Nephron (organoid): ENCODE measurements around the gene TEKTIP1.

Experiments used
- H3K27ac Mint-ChIP-seq, 3 experiments: 2 replicates each; pipeline ENCODE4 v1.8.0; 2020; ENCODE audit warnings: mixed read lengths in 3 of 3, mild to moderate bottlenecking in 2 of 3, moderate library complexity in 1 of 3
- H3K27me3 Mint-ChIP-seq: 2 replicates; pipeline ENCODE4 v1.8.0; 2021; ENCODE audit warnings: low read depth, mild to moderate bottlenecking, moderate library complexity, mixed read lengths
- H3K36me3 Mint-ChIP-seq: 2 replicates; pipeline ENCODE4 v1.8.0; 2020; ENCODE audit warnings: low read depth, mixed read lengths
- H3K4me1 Mint-ChIP-seq: 2 replicates; pipeline ENCODE4 v1.8.0; 2020; ENCODE audit warnings: mixed read lengths
- H3K4me3 Mint-ChIP-seq, 3 experiments: 2 replicates each; pipeline ENCODE4 v1.8.0; 2020; ENCODE audit warnings: mild to moderate bottlenecking in 3 of 3, mixed read lengths in 3 of 3, moderate library complexity in 2 of 3
- H3K9me3 Mint-ChIP-seq: 2 replicates; pipeline ENCODE4 v1.8.0; 2020; ENCODE audit warnings: mixed read lengths
- CTCF ChIP-seq, 3 experiments: fragments of 200-600 bp; sonication (generic); IDR thresholded peaks; one replicate each; pipeline ENCODE4 v1.5.0; 2021; ENCODE audit warnings: antibody characterized with exemption in 3 of 3; ENCODE audit not compliant: unreplicated experiment in 3 of 3

TEKTIP1 gene

GRCh38 chr19:3538965-3539755, at the start of gene TEKTIP1:
Gene TEKTIP1, plus strand, starts transcription at chr19:3539174. Its CDS starts 4 bp downstream, at chr19:3539178.
- Mint-ChIP-seq H3K9me3 (no peaks in the 10 kb centered on the region), H3K36me3 (peaks cover 10% of the 10 kb centered on the region), H3K4me3 (no peak within 1 kb of the TSS), H3K27me3 (no peaks in the 10 kb centered on the region), H3K27ac (peak within 1 kb of the TSS in 1 of 3 experiments; percentile 63), H3K4me1 (no peaks in the 10 kb centered on the region)
- no peak for TF ChIP-seq CTCF (IDR thresholded peaks at IDR 0.05; ENCODE audit: unreplicated experiment in 3 of 3)

DNA sequence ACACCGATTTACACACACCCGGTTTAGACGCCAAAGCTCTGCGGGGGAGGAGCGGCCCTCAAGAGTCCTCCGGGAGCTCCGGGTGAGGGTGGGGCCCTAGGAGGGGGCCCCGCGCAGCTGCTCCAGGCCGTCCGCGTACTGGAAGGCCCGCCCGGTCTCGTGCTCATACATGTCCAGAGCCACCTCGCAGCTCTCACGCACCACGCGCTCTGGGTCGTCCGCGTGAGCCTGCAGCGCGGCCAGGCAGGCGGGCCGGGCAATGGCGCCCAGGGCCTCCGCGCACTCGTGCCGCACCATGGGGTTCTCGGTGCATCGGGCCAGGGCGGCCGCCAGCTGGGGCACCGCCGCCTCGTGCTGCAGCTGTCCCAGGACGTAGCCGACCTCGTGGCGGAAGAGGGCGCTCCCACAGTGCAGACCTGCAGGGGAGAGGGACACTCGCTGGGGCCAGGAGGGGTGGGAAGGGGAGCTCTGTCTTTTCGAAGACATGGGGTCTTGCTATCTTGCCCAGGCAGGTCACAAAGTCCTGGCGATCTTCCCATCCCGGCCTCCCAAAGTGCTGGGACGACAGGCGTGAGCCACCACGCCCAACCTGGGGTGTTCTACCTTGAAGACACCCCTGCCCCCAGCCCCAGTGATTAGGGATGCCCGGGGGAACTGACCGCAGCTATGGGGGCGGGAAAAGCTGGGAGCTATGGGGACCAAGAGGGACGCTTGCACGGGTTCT, 47.4 kb upstream of the TEKTIP1 start:
- no peak overlapping the region for H3K27ac Mint-ChIP-seq
- peaks cover 3% of the 10 kb centered on the region for H3K27me3 Mint-ChIP-seq
- no peaks in the 10 kb centered on the region for H3K9me3 Mint-ChIP-seq
- no peak for TF ChIP-seq CTCF (IDR thresholded peaks at IDR 0.05; ENCODE audit: unreplicated experiment in 3 of 3)
- no peaks in the 10 kb centered on the region for H3K4me1 Mint-ChIP-seq
- peaks cover 28% of the 10 kb centered on the region for H3K36me3 Mint-ChIP-seq
- no peak overlapping the region for H3K4me3 Mint-ChIP-seq

DNA sequence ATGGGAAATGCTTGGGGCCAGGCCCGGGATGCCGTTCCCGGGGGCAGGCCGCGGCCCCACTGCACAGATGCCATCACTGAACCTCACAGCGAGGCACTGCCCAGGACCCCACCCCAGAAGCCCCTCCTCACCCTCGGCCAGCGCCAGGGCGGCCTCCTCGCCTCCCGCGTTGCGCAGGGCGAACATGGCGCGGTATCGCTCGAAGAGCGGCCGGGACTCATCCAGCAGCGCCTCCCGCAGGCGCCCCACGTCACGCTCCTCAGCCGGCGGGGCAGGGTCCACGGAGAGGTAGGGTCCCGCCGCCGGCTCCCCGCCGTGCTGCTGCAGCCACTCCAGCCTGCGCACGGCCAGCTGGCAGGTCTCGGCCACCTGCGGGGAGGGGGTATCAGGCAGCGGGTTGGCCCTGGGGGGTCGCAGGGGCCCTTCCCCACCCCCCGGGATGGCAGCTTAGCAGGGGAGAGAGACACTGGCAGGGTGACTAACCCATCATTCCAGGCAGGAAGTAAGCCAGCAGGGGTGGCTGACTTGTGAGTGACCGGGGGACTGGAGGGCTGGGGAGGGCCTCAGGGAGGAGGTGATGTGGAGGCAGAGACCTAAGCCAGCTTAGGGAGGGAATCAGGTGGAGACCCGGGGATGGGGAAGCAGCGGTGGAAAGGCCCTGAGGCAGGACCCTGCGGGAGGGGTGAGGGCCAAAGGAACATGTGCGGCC, 46.7 kb upstream of the TEKTIP1 start:
- Mint-ChIP-seq H3K27ac (no peak overlapping the region), H3K36me3 (peaks cover 30% of the 10 kb centered on the region), H3K27me3 (peaks cover 3% of the 10 kb centered on the region), H3K9me3 (no peaks in the 10 kb centered on the region), H3K4me3 (no peak overlapping the region), H3K4me1 (no peaks in the 10 kb centered on the region)
- no peak for TF ChIP-seq CTCF (IDR thresholded peaks at IDR 0.05; ENCODE audit: unreplicated experiment in 3 of 3)

GRCh38 chr19:3492919-3493318, 46.1 kb upstream of the TEKTIP1 start:
- Mint-ChIP-seq H3K36me3 (peaks cover 33% of the 10 kb centered on the region), H3K4me3 (no peak overlapping the region), H3K9me3 (no peaks in the 10 kb centered on the region), H3K27me3 (peaks cover 2% of the 10 kb centered on the region), H3K4me1 (peaks cover 2% of the 10 kb centered on the region), H3K27ac (no peak overlapping the region)
- no peak for TF ChIP-seq CTCF (IDR thresholded peaks at IDR 0.05; ENCODE audit: unreplicated experiment in 3 of 3)

GRCh38 chr19:3493651-3494050, 45.3 kb upstream of the TEKTIP1 start:
- no peak overlapping the region for H3K4me3 Mint-ChIP-seq
- H3K4me1 Mint-ChIP-seq = peaks cover 5% of the 10 kb centered on the region
- H3K36me3 Mint-ChIP-seq = peaks cover 35% of the 10 kb centered on the region
- H3K27me3 Mint-ChIP-seq = peaks cover 3% of the 10 kb centered on the region
- H3K27ac Mint-ChIP-seq = no peak overlapping the region
- no peak for TF ChIP-seq CTCF (IDR thresholded peaks at IDR 0.05; ENCODE audit: unreplicated experiment in 3 of 3)
- no peaks in the 10 kb centered on the region for H3K9me3 Mint-ChIP-seq
